HG02763 (cell line): Measurements from ENCODE around the gene ZFR.

Experiments
- ATAC-seq: cut with Tn5 transposase; IDR thresholded peaks from one replicate; pipeline ENCODE4 v1.9.1; 2021; ENCODE audit warnings: mild to moderate bottlenecking, moderate library complexity; ENCODE audit not compliant: unreplicated experiment

ZFR gene

DNA sequence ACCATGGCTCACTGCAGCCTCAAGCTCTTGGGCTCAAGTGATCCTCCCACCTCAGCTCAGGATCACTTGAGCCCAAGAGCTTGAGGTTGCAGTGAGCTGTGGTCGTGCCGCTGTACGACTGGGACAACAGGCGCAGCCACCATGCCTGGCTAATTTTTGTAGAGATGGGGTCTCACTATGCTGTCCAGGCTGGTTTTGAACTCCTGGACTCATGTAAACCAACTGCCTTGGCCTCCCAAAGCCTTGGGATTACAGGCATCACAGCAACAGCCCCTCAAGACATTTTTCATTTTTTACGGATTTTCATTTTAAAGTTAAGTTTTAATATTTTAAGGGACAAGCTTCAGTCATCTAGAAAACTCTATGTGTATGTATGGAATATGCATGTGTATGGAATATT is 78.9 kb downstream of the ZFR start:
- no peak for ATAC-seq

DNA sequence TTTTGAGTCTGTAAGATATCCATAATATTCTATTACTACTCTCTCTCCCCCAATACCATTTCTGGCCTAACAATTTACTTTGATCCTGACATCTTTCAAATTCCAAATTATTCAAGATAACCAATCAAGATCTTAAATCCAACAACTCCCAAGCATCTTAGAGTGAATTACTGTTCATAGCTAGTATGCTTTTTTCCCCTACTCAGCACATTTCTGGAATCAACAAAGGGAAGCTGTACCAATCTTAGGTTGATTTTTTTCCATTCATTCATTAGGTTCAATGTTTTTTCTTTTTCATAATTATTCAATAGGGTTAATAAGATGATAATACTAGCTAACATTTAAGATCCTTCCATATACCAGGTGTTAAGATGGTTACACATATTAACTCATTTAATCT is 81.5 kb downstream of the ZFR start:
- no peak for ATAC-seq

DNA sequence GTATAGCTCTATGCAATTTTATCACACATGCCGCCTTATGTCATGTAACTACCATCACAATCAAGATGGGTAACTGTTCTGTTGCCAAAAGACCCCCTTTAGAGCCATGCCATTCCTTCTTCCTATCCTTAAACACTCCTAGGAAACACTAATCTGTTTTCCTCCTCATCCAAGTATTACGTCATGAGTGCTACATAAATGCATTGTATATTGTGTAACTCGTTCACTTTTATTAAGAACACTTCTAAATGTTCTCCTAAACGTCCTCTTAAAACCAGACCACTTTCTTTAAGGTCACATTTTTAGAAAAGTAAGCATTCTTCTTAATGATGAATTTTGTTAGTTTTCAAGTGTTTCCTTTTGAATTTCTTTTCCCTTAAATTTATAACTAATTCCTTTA is 82.0 kb downstream of the ZFR start:
- no peak for ATAC-seq

DNA sequence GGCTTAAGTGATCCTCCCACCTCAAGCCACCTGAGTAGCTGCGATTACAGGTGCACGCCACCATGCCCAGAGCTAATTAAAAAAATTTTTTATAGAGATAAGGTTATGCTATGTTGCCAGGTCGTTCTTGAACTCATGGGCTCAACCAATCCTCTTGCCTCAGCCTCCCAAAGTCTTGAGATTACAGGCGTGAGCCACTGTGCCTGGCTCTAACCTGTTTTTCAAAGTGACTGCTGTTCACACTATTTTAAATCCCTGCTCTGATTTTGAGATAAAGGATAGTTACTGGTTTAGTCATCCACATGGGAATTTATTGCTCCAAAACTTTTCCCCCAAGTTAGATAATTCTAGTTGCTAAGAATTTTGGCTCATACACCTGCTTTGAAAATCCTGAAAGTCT is 83.6 kb downstream of the ZFR start:
- no peak for ATAC-seq

DNA sequence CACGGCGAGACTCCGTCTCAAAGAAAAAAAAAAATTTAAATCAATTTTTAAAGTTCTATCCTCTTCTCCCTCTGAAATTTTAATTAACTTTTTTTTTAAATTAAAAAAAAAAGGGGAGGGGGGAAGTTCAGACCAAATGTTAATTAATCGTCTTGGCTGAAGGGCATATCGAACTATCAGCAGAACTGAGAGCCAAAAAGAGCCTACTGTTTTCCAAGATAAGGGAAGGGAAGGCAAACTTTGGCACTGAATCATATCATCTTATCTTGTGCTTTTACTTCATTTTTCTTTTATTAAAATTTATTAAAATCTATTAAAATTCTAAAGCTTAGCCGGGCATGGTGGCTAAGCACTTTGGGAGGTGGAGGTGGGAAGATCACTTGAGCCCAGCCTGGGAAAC is 85.9 kb downstream of the ZFR start:
- ATAC-seq: no peak

DNA sequence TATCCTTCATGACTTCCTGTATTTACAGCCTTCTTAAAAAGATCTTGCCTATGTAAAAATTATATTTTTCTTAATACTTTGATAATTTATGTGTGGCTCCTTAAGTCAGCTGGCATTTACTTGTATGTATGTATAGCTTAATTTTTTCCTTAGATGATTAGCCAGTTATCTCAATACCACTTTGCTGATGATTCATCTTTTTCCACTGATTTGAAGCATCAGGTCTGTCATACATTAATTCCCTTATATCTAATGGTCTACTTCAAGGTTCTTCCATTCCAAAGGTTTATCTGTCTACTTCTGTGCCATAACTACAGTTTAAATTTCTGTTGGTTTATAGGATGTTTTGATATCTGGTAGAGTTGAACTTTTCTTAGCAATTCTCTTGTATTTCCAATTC is 86.9 kb downstream of the ZFR start:
- ATAC-seq: no peak

DNA sequence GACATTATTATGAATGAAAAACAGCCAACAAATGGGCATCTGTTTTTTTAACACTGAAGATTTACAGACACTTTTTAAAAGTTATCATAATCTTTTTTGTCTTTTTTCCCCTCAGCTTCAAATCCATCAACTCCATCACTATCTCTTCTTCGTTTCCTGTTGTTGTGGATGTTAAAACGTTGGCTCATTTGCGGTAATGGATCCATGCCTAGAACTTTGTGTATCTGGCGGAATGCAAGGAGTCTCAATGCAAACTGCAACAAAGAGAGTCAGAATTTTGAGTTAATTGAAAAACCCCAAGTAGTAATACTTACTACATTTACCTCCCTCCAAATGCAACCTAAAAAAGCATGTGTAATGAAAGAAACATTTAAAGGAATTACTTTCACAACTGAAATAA is 88.9 kb downstream of the ZFR start:
- no peak for ATAC-seq

DNA sequence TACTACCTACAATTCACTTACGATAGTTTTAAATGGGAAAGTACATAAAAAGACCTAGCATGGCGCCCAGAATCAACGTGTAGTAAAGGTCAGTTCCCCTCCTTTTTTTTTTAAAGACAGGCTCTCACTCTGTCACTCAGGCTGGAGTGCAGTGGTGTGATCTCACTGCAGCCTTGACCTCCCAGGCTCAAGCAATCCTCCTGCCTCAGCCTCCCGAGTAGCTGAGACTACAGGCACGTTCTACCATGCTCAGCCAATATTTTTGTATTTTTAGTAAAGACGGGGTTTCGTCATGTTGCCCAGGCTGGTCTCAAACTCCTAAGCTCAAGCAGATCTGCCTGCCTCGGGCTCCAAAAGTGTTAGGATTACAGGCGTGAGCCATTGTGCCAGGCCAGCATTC is 91.1 kb downstream of the ZFR start:
- ATAC-seq: no peak

DNA sequence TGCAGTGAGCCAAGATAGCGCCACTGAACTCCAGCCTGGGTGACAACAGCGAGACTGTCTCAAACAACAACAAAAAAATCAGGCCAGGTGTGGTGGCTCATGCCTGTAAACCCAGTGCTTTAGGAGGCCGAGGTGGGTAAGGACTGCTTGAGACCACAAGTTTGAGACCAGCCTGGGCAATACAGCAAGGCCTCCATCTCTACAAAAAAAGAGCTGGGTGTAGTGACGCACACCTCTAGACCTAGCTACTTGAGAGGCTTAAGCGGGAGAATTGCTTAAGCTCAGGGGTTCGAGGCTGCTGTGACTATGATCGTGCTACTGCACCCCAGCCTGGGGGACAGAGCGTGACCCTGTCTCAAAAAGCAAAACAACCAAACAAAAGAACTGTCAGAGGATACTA is 91.9 kb downstream of the ZFR start:
- no peak for ATAC-seq

DNA sequence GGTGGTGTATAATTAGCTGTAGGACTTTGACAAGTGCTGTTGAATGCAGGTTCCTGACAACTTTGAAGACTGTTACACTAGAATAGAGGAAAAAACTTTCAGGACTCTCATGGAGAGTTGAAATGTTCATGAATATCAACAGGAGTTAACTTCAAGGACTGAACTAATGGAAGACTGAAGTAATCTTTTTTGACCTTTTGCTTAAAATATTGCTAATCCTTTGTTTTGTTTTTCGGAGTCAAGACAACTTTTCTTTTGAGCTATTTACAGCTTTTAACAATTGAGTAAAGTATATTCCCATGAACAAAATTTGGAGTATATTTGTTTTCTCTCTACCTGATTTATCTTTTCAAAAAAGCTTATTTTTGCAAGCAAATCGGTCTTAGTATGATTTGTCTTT is 97.7 kb downstream of the ZFR start:
- ATAC-seq: no peak

DNA sequence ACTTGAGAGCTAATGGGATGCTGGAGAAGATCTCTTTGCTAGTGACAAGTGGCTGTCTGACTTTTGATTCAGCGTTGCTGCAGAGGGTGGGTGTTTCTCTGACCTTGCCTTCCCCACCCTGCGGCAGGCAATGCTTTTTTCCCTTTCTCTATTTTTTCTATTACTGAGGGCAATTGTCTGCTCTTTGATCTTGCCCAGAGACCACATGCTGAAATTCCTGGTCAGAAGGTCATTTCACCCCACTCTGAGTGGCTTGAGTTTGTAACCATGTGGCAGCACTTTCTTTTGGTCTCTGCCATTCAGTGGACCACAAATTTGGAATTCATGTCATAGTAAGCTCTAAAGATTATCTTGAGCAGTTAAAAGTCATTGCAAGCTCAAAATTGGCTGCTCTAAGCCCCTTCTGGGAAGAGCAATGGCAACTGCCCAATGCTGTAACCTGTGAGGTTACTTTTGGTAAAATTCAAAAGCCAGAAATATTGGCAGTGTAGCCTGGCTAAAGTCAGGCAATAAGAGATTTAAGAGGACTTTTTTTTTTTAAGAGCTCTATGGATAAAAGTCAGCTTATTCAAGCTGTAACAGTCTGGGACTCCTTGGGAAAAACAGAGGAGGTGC is 101.4 kb downstream of the ZFR start:
- ATAC-seq: no peak

DNA sequence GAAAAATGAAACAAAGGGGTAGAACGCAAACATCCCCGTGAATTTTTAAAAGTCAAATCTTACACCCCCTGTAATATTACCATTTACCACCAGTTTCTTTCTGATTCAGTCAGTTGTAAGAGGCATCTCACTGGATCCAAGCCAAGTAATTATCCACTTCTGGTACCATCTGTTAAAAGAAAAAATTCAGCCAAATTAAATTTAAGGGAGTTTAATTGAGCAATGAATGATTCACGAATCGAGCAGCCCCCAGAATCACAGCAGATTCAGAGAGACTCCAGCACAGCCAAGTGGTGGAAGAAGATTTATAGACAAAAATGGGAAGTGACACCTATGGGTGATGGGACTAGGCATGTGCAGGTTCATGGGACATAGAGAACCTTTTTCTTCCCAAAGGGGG is 101.9 kb downstream of the ZFR start:
- no peak for ATAC-seq

DNA sequence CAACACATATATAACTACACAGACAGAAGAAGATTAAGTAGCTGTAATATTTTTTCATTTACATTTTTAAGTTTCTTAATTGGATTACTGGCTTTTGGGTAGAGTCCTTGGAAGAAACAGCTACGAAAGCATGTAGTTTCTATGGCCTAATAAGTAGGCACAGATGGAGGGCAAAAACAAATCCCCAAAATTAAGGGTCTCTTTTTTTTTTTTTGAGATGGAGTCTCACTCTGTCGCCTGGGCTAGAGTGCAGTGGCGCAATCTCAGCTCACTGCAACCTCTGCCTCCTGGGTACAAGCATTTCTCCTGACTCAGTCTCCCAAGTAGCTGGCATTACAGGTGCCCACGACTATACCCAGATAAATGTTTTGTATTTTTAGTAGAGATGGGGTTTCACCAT is 104.7 kb downstream of the ZFR start:
- ATAC-seq: no peak

DNA sequence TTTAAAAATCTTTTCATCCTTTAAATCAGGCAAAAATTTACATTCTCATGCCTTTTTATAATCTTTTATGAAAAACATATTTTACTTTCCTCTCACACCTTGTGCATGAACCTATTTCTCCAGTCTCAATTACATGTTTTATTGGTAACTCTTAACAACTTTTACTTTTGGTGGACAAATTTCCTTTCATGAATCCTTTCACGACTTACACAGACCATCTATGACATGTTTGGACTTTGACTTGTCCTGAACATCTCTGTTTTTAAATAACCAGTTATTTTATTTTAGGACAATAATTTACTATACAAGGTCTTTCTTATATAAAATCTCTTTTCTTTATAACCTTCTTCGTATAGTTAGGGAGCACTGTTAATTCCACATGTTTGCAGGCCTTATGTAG is 105.3 kb downstream of the ZFR start:
- ATAC-seq: no peak

DNA sequence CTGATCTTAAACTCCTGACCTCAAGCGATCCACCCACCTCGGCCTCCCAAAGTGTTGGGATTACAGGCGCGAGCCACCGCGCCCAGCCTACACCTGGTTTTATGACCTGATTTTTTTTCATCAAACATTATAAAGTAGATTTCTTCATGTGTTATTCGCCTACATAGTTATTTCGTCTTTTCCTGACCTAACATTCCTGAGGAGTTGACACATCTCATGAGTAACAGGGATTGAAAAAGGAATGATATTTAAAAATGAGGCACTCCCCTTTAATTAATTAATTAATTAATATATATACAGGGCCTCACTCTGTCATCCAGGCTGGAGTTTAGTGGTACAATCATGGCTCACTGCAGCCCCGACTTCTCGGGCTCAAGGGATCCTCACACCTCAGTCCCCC is 111.6 kb downstream of the ZFR start:
- ATAC-seq: no peak

DNA sequence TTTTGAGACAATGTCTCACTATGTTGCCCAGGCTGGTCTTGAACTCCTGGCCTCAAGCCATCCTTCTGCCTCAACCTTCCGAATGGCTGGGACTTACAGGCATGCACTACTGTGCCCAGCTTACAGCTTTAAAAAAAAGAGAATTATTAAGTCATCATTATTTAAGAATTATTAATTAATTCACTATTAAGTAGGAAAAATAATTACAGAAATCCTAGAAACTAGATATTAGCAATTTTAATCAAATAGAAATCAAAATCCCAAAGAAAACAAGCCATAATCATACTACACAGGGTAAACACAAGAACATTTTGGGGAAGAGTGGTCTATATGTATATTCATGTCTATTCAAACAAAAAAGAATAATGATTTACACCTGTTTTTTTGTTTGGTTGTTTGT is 112.2 kb downstream of the ZFR start:
- no peak for ATAC-seq

DNA sequence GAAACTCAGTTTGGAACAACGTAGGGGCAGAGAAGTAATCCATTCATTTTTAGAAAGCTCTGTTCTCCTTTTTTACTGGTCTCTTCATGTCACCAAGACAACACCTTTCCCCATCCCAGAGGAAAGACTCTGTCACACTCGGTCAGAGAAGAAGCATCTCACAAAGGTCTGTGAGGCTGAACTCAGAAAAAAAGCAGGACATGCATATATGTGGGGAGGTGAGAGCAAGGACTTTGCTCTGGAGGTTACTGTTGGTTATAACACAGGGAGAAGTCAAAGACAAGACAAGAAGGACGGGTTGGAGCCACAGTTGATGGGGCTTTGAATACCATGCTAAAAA is 112.6 kb downstream of the ZFR start:
- ATAC-seq: no peak

DNA sequence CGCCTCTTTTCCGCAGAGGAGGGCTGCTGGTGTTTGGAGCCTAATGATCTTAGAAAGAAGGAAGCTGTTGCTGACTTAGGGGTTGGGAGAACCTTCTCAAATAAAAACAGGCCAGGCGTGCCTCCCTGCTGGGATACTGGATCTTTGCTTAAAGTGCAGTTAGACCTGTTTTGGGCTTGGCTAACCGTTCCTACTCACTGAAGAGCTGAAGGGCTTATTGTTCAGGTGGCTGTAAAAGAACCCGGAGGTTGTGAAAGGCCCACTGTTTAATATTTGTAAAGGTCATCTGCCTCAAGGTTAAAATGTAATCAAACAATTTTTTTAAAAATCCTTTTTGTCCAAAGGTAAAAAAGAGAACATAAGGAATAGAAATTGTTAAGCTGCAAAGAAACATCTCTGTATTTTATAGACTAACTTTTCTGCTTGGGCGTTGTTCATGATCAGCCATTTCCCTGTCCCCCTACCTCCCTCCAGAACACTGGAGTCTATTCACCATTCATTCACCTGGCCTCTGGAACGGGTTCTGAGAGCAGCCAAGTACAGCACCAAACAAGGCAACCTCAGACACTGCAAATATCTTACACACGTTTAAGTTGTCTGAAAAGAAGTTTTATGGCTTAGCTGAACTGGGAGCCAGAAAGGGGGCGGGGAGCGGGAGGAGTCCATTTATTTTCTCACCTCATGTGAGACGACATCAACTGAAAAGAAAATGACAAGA is 113.2 kb downstream of the ZFR start:
- no peak for ATAC-seq

DNA sequence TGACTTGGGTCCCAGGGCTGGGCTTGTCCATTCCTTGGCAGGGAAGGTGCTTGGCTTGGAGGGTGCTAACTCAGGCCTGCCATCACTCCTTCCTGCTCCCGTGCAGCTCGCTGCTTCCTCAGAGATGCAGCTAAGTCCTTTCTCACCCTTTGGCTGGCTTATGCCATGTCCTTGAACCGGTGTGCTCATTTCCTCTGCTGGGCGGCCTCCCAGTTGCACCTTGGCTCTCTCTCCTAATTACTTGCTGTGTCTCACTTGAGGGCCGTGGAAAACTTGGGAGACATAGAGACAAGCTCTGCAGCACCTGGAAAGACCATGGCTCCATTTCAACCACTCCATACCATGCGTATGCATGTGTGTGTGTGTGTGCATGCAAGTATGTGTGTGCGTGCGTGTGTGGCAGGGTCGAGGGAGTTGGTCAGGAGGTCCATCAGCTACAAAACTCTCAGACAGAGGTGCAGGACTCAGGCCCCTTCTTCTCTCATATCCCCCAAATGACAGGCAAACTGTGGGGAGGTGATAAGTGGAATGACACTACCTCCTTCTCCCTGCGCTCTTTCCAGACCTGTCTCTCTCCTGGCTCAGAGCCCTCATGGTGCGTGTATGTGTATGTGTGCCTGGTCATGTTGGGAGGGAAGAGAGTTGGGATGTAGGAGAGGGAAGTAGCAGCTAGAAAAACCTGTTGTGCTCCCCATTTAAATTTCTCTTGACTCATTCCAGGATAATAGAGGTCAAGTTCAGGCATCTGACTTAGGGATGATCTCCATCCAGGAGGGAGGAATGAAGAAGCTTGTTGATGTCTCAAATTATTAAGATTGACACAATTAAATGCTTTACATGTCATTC is 114.2 kb downstream of the ZFR start:
- ATAC-seq: no peak

DNA sequence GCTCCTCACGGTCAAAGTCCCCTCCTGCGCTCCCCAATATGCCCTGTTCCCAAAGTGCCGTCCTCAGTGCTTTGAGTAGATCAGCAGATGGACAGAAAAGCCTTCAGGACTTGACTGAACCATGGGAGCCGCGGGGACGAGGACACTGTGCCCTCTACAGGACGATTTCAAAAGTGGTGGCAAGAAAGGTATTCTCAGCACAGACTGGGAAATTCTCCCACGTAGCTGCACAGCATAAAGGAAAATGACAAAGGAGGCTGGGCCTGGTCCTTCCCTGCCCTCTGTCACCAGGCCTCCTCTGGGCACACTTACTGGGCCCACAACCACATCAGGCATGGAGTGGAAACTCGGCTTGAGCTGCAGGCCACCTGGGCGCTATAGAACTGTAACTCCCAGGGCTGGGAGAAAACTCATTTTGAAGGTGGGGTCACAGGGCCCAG is 115.1 kb downstream of the ZFR start:
- ATAC-seq: peak; percentile 65

DNA sequence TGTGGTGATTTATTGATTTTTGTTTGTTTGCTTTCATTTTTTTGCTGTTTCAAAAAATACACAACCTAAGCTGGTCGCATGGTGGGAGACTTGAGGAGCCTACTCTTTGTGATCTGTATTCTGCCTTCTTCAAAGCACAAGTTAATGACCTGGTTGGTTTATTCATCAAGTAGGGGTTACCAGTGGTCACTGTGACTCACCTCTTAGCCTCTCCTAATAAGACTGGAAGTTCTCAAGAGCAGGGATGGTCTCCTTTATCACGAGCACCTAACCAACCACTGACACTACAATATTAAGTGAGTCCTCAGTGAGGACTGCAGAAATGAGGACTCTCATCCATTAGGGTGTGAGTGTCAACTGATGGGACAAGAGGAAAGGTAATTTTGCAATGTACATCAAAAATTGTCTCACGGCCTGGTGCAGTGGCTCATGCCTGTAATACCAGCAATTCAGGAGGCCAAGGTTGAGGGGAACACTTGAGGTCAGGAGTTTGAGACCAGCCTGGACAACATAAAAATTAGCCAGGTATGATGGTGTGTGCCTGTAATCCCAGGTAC is 118.2 kb downstream of the ZFR start:
- no peak for ATAC-seq

DNA sequence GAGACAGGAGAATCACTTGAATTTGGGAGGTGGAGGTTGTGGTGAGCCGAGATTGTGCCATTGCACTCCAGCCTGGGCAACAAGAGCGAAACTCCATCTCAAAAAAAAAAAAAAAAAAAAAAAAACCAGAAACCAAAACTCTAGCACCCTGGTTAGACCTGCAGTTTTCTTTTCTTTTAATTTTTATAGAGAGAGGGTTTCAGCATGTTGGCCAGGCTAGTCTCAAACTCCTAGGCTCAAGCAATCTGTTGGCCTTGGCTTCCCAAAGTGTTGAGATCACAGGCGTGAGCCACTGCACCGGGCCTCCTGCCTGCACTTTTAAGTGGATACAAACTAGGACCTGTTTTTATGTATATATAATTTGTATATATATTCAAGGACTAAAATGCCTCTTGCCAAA is 118.9 kb downstream of the ZFR start:
- ATAC-seq: no peak
